Mononuclear cell (primary cell): Measurements from ENCODE around the gene SLC35B1. TPM values are rescaled to one million over a fixed set of nuclear protein-coding genes. Genes with fewer than 3 reads are reported as not detected.
"Not testable (repeated sequence)": the region's sequence is repeated elsewhere in the genome, so short reads cannot be mapped to it uniquely, and the experiment has no call there.

ENCODE experiments used
- H3K27me3 ChIP-seq: 2 replicates; pipeline ENCODE4 v1.6.0; 2011; ENCODE audit warnings: low read length, control low read depth; ENCODE audit not compliant: insufficient read depth
- H3K4me1 ChIP-seq: 2 replicates; pipeline ENCODE4 v1.5.1; 2011; ENCODE audit warnings: mild to moderate bottlenecking, low read length, control low read depth; ENCODE audit not compliant: insufficient read depth
- H3K4me3 ChIP-seq: 2 replicates; pipeline ENCODE4 v1.5.1; 2011; ENCODE audit warnings: mild to moderate bottlenecking, low read length, moderate library complexity
- H3K9me3 ChIP-seq: 2 replicates; pipeline ENCODE4 v1.5.1; 2011; ENCODE audit warnings: low read depth, mild to moderate bottlenecking, control low read depth, low read length
- total RNA-seq: library from RNA; depleted of rRNA; stranded (reverse); fragments of >200 nt; gene quantifications from one replicate; pipeline ENCODE4 v1.2.3, GENCODE V29; 2012

Gene SLC35B1
- total RNA-seq, 1 donor = 38.7 TPM

- peaks cover 36% of the 10 kb centered on the region for H3K4me1 ChIP-seq
- H3K27me3 ChIP-seq = no peaks in the 10 kb centered on the region
- no peaks in the 10 kb centered on the region for H3K9me3 ChIP-seq
- H3K4me3 ChIP-seq = peak overlapping the region; percentile 2
Observed at GRCh38 chr17:49676276-49676868, 31.4 kb downstream of the SLC35B1 start.

GRCh38 chr17:49674507-49674906 is 33.3 kb downstream of the SLC35B1 start:
- no peak overlapping the region for H3K4me3 ChIP-seq
- no peaks in the 10 kb centered on the region for H3K27me3 ChIP-seq
- no peaks in the 10 kb centered on the region for H3K9me3 ChIP-seq
- H3K4me1 ChIP-seq = peaks cover 30% of the 10 kb centered on the region

GRCh38 chr17:49673679-49674078 is 34.1 kb downstream of the SLC35B1 start:
- not testable (repeated sequence) for H3K27me3 ChIP-seq, H3K9me3 ChIP-seq, H3K4me3 ChIP-seq
- H3K4me1 ChIP-seq = peaks cover 30% of the 10 kb centered on the region

GRCh38 chr17:49670641-49671040 is 37.1 kb downstream of the SLC35B1 start:
- no peak overlapping the region for H3K4me3 ChIP-seq
- no peaks in the 10 kb centered on the region for H3K27me3 ChIP-seq
- no peaks in the 10 kb centered on the region for H3K9me3 ChIP-seq
- peaks cover 9% of the 10 kb centered on the region for H3K4me1 ChIP-seq

GRCh38 chr17:49670002-49670401 is 37.8 kb downstream of the SLC35B1 start:
- H3K27me3 ChIP-seq = no peaks in the 10 kb centered on the region
- no peak overlapping the region for H3K4me3 ChIP-seq
- H3K9me3 ChIP-seq = no peaks in the 10 kb centered on the region
- H3K4me1 ChIP-seq = peaks cover 6% of the 10 kb centered on the region

- Histone ChIP-seq H3K9me3 (no peaks in the 10 kb centered on the region), H3K4me3 (no peak overlapping the region), H3K27me3 (no peaks in the 10 kb centered on the region), H3K4me1 (peaks cover 4% of the 10 kb centered on the region)
Observed at GRCh38 chr17:49667854-49668253, 39.9 kb downstream of the SLC35B1 start.

GRCh38 chr17:49664706-49665211 is 43.0 kb downstream of the SLC35B1 start:
- no peak overlapping the region for H3K4me3 ChIP-seq
- no peaks in the 10 kb centered on the region for H3K9me3 ChIP-seq
- peaks cover 4% of the 10 kb centered on the region for H3K4me1 ChIP-seq
- H3K27me3 ChIP-seq = no peaks in the 10 kb centered on the region

- H3K4me1 ChIP-seq = peaks cover 4% of the 10 kb centered on the region
- H3K9me3 ChIP-seq = no peaks in the 10 kb centered on the region
- H3K4me3 ChIP-seq = no peak overlapping the region
- no peaks in the 10 kb centered on the region for H3K27me3 ChIP-seq
Observed at GRCh38 chr17:49659661-49660382, 47.9 kb downstream of the SLC35B1 start.

- Histone ChIP-seq H3K9me3 (no peaks in the 10 kb centered on the region), H3K4me1 (peaks cover 5% of the 10 kb centered on the region), H3K27me3 (no peaks in the 10 kb centered on the region), H3K4me3 (no peak overlapping the region)
Observed at GRCh38 chr17:49656247-49656646, 51.5 kb downstream of the SLC35B1 start.

Other genes starting within 250 kb of the SLC35B1 start
- gene NGFR, start 212.7 kb downstream of the SLC35B1 start, total RNA-seq = 0.21 TPM
- not detected for gene NXPH3, start 132.1 kb downstream of the SLC35B1 start, total RNA-seq
- 27.4 TPM for gene SPOP, start 29.9 kb downstream of the SLC35B1 start, total RNA-seq
- gene FAM117A, start 56.2 kb upstream of the SLC35B1 start, total RNA-seq = 15.7 TPM
- gene KAT7, start 80.7 kb upstream of the SLC35B1 start, total RNA-seq = 133 TPM
- not detected for gene TAC4, start 140.1 kb upstream of the SLC35B1 start, total RNA-seq